Measurements from ENCODE around the gene ATP8B1.
A peak's percentile ranks its signal among the peaks of the same experiment; 100 is the strongest.
"Not testable (repeated sequence)": the region's sequence is repeated elsewhere in the genome, so short reads cannot be mapped to it uniquely, and the experiment has no call there.

The ATP8B1 gene

DNA sequence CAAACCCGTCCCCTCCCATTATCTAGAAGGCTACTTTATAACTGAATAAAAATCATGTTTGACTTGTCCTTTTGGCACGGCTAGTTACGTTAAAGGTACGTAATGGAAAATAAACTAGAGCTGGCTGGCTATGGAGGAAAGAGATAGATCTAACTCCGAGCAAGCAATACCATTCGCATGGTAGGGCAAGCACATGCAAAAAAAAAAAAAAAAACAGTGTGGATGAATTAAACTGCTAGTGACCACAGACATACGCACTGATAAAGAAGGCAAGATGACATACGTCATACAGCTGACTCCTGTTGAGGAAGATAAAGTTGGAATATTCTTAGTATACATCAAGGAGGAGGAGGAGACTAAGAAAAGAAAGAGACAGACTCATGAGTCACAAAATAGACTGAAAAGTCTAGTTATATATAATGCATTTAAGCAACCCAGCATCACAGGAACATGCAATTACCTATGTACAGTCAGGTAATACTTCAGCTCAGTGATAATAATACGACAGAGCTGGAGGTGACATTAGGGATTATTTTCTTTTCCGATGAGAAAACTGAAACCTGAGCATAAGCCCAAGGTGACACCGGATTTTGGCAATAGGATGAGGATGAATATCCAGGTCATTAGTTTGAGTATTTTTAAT, 143.5 kb downstream of the ATP8B1 start:
- Histone ChIP-seq H3K4me3 (no peak overlapping the region), H4K20me1 (peaks cover 0 to 37% (median 12%) of the 10 kb centered on the region in 11 experiments; a peak in 10 of 22 replicates), H3K27me3 (no peaks in the 10 kb centered on the region), H3K4me1 (peaks cover 12 to 34% (median 18%) of the 10 kb centered on the region in 10 experiments), H3K36me3 (peaks cover 11 to 36% (median 26%) of the 10 kb centered on the region in 11 experiments), H3K9me3 (replicated peaks in 1 of 11) (peaks cover 18 to 45% (median 22%) of the 10 kb centered on the region in 11 experiments), H3K27ac (no peak overlapping the region), H3K4me2 (0 out of 22 replicates have a peak overlapping the region, but pooled peaks of 1 of the 11 experiments have one; percentile 54), H3K9ac (no peak overlapping the region)
- TF ChIP-seq Cebpa-rat (IDR thresholded peaks at IDR 0.05) = no peak

DNA sequence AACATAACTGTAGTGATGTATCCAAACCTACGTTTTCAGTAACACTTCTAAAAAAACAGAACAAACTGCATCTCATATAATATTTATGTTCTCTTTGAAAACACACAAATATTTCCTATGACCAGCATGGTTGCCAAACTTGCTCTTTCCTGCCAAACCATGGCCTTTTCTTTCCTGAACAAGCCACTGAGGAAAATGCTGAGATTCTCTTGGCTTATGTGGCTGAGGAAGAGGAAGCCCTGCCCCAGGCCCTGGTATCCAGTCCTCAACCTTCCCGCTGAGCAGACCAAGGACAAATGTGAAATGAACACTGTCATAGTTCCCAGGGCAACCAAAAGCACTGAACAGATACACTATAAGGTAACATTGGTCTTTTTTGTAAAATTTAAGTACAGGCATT, 145.6 kb downstream of the ATP8B1 start:
- TF ChIP-seq Cebpa-rat (IDR thresholded peaks at IDR 0.05) = no peak
- Histone ChIP-seq H3K4me2 (no peak overlapping the region), H3K36me3 (peaks cover 28 to 56% (median 45%) of the 10 kb centered on the region in 11 experiments), H3K27me3 (no peaks in the 10 kb centered on the region), H4K20me1 (peaks cover 0 to 32% (median 8%) of the 10 kb centered on the region in 11 experiments; a peak in 10 of 22 replicates), H3K4me3 (no peak overlapping the region), H3K27ac (no peak overlapping the region), H3K9ac (no peak overlapping the region), H3K9me3 (replicated peaks in 1 of 11) (peaks cover 35 to 56% (median 37%) of the 10 kb centered on the region in 11 experiments), H3K4me1 (peaks cover 7 to 20% (median 14%) of the 10 kb centered on the region in 10 experiments; a peak in 16 of 20 replicates)

- no peak overlapping the region for H3K9ac ChIP-seq
- H3K4me1 ChIP-seq = peaks cover 3 to 14% (median 10%) of the 10 kb centered on the region in 10 experiments; a peak in 15 of 20 replicates
- TF ChIP-seq Cebpa-rat (IDR thresholded peaks at IDR 0.05) = no peak
- peaks cover 34 to 54% (median 40%) of the 10 kb centered on the region in 11 experiments for H3K9me3 ChIP-seq (replicated peaks in 1 of 11)
- H3K4me3 ChIP-seq = peak overlapping the region in 3 of 10 experiments; percentile 7 to 24 (median 16); a peak in 4 of 20 replicates
- no peak overlapping the region for H3K4me2 ChIP-seq
- H3K36me3 ChIP-seq = peaks cover 28 to 68% (median 56%) of the 10 kb centered on the region in 11 experiments
- H4K20me1 ChIP-seq = peaks cover 0 to 44% (median 6%) of the 10 kb centered on the region in 11 experiments; a peak in 10 of 22 replicates
- no peaks in the 10 kb centered on the region for H3K27me3 ChIP-seq
- H3K27ac ChIP-seq = no peak overlapping the region
Observed at GRCh38 chr18:57655740-57656139, 147.4 kb downstream of the ATP8B1 start.

- peaks cover 0 to 37% (median 6%) of the 10 kb centered on the region in 11 experiments; a peak in 11 of 22 replicates for H4K20me1 ChIP-seq
- H3K9me3 ChIP-seq (replicated peaks in 1 of 11) = peaks cover 41 to 65% (median 51%) of the 10 kb centered on the region in 11 experiments
- H3K4me3 ChIP-seq = no peak overlapping the region
- TF ChIP-seq Cebpa-rat (IDR thresholded peaks at IDR 0.05) = no peak
- no peak overlapping the region for H3K4me2 ChIP-seq
- peaks cover 32 to 73% (median 59%) of the 10 kb centered on the region in 11 experiments for H3K36me3 ChIP-seq
- H3K9ac ChIP-seq = no peak overlapping the region
- H3K4me1 ChIP-seq = peaks cover 0 to 23% (median 3%) of the 10 kb centered on the region in 10 experiments; a peak in 9 of 20 replicates
- H3K27me3 ChIP-seq = no peaks in the 10 kb centered on the region
- H3K27ac ChIP-seq = no peak overlapping the region
Observed at GRCh38 chr18:57651914-57652313, 151.2 kb downstream of the ATP8B1 start.

DNA sequence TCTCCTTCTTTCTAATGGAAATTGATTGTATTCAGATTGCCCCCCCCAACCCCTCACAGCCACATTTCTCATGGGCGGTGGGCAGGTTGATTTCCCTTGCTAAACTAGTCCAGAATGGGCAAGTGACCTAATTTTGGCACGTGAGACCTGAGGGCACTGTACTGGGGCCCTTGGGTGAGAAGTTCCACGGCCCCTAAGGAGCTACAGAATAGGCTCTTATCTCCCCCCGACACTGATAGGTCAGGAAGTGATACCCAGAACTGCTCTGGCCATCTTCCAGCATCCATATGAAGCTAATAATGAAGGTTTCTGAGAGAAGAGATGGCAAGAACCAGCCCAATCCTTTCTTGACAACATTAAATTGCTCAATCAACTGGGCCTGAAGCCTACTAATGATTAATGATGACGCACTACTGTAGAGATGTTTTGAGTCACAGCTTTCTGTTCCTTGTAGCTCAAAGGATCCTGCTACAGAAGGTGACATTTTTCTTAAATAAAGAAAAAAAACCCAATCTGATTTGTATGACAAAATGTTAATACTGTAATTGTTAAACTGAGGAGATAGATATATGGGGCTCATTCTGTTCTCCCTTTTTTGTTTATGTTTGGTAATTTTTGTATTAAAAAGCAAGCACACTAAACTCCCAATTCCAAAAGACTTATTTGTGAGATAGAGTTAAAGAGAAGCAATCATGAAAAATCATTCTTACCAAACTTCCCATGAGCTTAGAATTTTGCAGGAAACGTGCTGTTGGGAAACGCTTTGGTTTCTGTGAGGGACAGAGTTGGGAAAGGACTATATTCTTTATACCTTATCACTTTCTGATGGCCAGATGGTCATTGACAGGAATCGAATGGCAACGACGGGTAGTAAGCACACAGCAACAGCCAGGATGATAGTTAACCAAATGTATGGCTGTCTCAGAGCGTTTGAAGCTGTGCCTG, 153.3 kb downstream of the ATP8B1 start:
- no peak; a peak in 1 of 22 replicates for TF ChIP-seq Cebpa-rat (IDR thresholded peaks at IDR 0.05)
- peak overlapping the region in 5 of 11 experiments; percentile 12 to 72 (median 52); a peak in 8 of 22 replicates for H3K27ac ChIP-seq
- peak overlapping the region in 5 of 11 experiments; percentile 36 to 84 (median 65); a peak in 10 of 22 replicates for H3K4me2 ChIP-seq
- peaks cover 24 to 44% (median 35%) of the 10 kb centered on the region in 11 experiments for H3K9me3 ChIP-seq (replicated peaks in 1 of 11)
- no peaks in the 10 kb centered on the region for H3K27me3 ChIP-seq
- peaks cover 0 to 52% (median 18%) of the 10 kb centered on the region in 11 experiments; a peak in 15 of 22 replicates for H4K20me1 ChIP-seq
- H3K36me3 ChIP-seq = peaks cover 23 to 75% (median 59%) of the 10 kb centered on the region in 11 experiments
- peak overlapping the region in 1 of 11 experiments; percentile 41; a peak in 1 of 22 replicates for H3K9ac ChIP-seq
- H3K4me1 ChIP-seq = peaks cover 0 to 31% (median 3%) of the 10 kb centered on the region in 10 experiments; a peak in 9 of 20 replicates
- no peak overlapping the region for H3K4me3 ChIP-seq

DNA sequence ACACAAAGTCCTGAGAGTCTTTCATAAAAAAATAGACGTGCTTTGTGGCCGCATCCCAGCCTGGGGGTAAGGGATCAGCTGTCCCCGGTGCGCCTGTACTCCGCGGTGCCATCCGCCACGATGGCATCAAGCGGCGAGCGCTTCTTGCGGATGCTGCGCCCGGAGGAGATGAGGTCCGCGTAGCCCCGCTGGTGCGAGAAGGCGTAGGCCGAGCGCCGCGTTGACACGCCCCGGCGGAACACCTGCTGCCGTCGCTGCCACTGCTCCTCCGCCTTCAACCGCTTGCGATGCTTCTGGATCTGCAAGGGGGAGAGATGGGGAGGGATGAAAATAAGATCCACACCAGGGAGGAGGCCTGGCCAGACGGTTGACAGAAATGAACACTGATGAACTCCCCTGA, 154.7 kb downstream of the ATP8B1 start:
- no peak for TF ChIP-seq Cebpa-rat (IDR thresholded peaks at IDR 0.05)
- Histone ChIP-seq H3K27me3 (no peaks in the 10 kb centered on the region), H3K9ac (no peak overlapping the region), H3K4me2 (no peak overlapping the region), H3K4me1 (peaks cover 0 to 34% (median 3%) of the 10 kb centered on the region in 10 experiments; a peak in 9 of 20 replicates), H3K4me3 (no peak overlapping the region), H4K20me1 (peaks cover 8 to 66% (median 23%) of the 10 kb centered on the region in 11 experiments; a peak in 17 of 22 replicates), H3K9me3 (replicated peaks in 1 of 11) (peaks cover 9 to 37% (median 25%) of the 10 kb centered on the region in 11 experiments), H3K27ac (no peak overlapping the region), H3K36me3 (peaks cover 18 to 75% (median 58%) of the 10 kb centered on the region in 11 experiments)

DNA sequence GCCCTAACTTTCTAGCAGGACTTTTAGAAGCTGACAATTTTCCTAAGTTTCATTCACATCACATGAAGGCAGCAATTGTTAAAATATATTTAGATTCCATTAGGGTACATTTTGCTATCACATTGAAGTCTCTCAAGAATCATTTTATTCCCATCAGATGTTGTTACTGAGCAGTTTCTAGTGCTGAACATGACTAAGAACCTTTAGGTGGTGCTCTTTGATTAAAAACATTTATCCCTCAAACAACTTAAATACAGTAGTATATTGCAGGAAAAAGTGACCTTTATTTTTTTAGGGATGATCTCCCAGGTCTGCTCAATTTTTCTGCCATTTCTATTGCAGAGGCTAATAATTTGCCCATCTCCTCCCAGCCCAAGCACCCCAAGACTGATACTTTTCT, 158.6 kb downstream of the ATP8B1 start:
- Histone ChIP-seq H3K27ac (no peak overlapping the region), H3K27me3 (no peaks in the 10 kb centered on the region), H3K9me3 (replicated peaks in 1 of 11) (peaks cover 22 to 64% (median 50%) of the 10 kb centered on the region in 11 experiments), H3K4me3 (no peak overlapping the region), H3K9ac (no peak overlapping the region), H3K4me2 (peak overlapping the region in 1 of 11 experiments; percentile 1; a peak in 1 of 22 replicates), H3K36me3 (peaks cover 42 to 89% (median 74%) of the 10 kb centered on the region in 11 experiments), H3K4me1 (peaks cover 0 to 29% (median 2%) of the 10 kb centered on the region in 10 experiments; a peak in 9 of 20 replicates), H4K20me1 (peaks cover 8 to 41% (median 22%) of the 10 kb centered on the region in 11 experiments; a peak in 17 of 22 replicates)
- TF ChIP-seq Cebpa-rat (IDR thresholded peaks at IDR 0.05) = no peak

- H3K27ac ChIP-seq, H3K27me3 ChIP-seq, H3K9ac ChIP-seq, H3K4me3 ChIP-seq, H3K4me2 ChIP-seq: not testable (repeated sequence)
- H3K4me1 ChIP-seq = peaks cover 0 to 27% (median 0%) of the 10 kb centered on the region in 10 experiments; a peak in 6 of 20 replicates
- peaks cover 22 to 65% (median 54%) of the 10 kb centered on the region in 11 experiments for H3K9me3 ChIP-seq (replicated peaks in 1 of 11)
- H3K36me3 ChIP-seq = peaks cover 46 to 91% (median 82%) of the 10 kb centered on the region in 11 experiments
- peaks cover 6 to 34% (median 19%) of the 10 kb centered on the region in 11 experiments; a peak in 16 of 22 replicates for H4K20me1 ChIP-seq
Observed at GRCh38 chr18:57643726-57644125, 159.4 kb downstream of the ATP8B1 start.

DNA sequence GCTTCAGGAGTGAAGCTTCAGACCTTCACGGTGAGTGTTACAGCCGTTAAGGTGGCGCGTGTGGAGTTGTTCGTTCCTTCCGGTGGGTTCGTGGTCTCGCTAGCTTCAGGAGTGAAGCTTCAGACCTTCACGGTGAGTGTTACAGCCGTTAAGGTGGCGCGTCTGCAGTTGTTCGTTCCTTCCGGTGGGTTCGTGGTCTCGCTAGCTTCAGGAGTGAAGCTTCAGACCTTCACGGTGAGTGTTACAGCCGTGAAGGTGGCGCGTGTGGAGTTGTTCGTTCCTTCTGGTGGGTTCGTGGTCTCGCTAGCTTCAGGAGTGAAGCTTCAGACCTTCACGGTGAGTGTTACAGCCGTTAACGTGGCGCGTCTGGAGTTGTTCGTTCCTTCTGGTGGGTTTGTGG, 160.7 kb downstream of the ATP8B1 start:
- peaks cover 0 to 31% (median 0%) of the 10 kb centered on the region in 10 experiments; a peak in 6 of 20 replicates for H3K4me1 ChIP-seq
- peaks cover 51 to 92% (median 84%) of the 10 kb centered on the region in 11 experiments for H3K36me3 ChIP-seq
- not testable (repeated sequence) for H3K4me3 ChIP-seq, H3K9ac ChIP-seq, H3K4me2 ChIP-seq, H3K27me3 ChIP-seq, H3K27ac ChIP-seq
- H3K9me3 ChIP-seq (replicated peaks in 1 of 11) = peaks cover 18 to 53% (median 42%) of the 10 kb centered on the region in 11 experiments
- H4K20me1 ChIP-seq = peaks cover 6 to 29% (median 19%) of the 10 kb centered on the region in 11 experiments; a peak in 15 of 22 replicates

Measured in BLaER1 treated with 17β-estradiol and CSF1 and Interleukin-3, amounts not matched to agents 10 nM and 100 nM (cell line).